Measurements from ENCODE around the gene CDT1.

CDT1 gene

GRCh38 chr16:88830783-88831182 is 27.2 kb downstream of the CDT1 start:
- DNase-seq (ENCODE audit: low read depth), result no peak
- H3K4me3 ChIP-seq (ENCODE audit: low read length), result no peak overlapping the region
- TF ChIP-seq, protein P1, sequence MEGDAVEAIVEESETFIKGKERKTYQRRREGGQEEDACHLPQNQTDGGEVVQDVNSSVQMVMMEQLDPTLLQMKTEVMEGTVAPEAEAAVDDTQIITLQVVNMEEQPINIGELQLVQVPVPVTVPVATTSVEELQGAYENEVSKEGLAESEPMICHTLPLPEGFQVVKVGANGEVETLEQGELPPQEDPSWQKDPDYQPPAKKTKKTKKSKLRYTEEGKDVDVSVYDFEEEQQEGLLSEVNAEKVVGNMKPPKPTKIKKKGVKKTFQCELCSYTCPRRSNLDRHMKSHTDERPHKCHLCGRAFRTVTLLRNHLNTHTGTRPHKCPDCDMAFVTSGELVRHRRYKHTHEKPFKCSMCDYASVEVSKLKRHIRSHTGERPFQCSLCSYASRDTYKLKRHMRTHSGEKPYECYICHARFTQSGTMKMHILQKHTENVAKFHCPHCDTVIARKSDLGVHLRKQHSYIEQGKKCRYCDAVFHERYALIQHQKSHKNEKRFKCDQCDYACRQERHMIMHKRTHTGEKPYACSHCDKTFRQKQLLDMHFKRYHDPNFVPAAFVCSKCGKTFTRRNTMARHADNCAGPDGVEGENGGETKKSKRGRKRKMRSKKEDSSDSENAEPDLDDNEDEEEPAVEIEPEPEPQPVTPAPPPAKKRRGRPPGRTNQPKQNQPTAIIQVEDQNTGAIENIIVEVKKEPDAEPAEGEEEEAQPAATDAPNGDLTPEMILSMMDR (conservative IDR thresholded peaks at IDR 0.05; ENCODE audit: low read depth, low read length), result no peak

DNA sequence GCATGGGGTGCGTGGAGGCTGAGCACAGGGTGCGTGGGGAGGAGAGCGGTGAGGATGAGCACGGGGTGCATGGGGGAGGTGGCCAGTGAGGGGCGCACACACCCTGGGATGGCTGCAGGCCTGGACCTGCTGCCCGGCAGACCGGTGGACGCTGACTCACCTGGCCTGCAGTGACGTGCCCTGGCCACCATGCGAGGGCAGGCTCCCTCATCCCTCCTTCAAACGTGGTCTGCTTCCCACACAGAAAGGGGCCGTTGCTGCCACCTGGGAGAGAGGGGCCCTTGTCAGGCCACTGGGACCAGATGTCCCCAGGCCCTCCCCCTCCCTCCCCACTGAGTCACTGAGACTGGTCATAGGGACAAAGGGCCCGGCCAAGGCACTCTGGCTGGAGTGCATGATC is 28.2 kb downstream of the CDT1 start:
- TF ChIP-seq, protein P1 (conservative IDR thresholded peaks at IDR 0.05; ENCODE audit: low read depth, low read length), result no peak
- DNase-seq (ENCODE audit: low read depth), result no peak
- no peak overlapping the region for H3K4me3 ChIP-seq (ENCODE audit: low read length)

GRCh38 chr16:88833086-88833485 is 29.5 kb downstream of the CDT1 start:
- no peak overlapping the region for H3K4me3 ChIP-seq (ENCODE audit: low read length)
- DNase-seq (ENCODE audit: low read depth), result no peak
- TF ChIP-seq, protein P1 (conservative IDR thresholded peaks at IDR 0.05; ENCODE audit: low read depth, low read length), result no peak

DNA sequence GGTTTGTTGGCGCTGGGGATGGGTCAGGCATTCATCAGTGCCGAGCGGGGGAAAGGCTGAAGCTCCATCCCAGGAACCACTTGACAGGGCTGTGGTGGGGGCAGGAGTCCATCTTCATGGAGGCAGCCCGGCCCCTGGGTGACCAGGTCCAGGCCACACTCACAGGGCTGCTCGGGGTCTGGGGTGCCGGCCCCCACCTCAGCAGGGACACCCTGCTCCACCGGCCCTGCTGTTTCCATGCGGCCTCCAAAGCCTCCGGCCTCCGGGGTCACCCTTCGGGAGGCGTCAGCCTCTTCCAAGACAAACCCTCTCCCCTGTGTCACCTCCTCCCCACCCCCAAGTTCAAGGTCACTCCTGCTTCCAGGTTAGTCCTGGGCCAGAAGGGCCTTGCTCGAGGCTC is 31.1 kb downstream of the CDT1 start:
- TF ChIP-seq, protein P1 (conservative IDR thresholded peaks at IDR 0.05; ENCODE audit: low read depth, low read length), result no peak
- no peak for DNase-seq (ENCODE audit: low read depth)
- no peak overlapping the region for H3K4me3 ChIP-seq (ENCODE audit: low read length)

DNA sequence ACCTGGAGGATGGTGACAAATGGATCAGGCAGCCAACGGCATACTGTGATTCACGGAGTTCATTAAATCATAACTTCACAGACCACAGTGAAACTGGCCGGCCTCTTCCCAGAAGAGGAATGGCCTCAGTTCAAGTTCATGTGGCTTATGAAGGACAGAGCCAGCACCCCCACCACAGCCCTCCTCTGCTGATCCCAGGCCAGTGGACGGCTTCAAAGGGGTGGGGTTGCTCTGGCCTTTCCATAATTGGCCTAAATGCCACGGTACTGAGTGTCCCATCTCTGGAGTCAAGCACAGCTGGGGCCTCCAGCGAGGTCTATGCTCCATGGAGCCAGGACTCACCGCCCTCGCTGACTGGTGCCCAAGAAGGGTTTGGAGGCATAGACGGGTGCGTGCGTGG is 31.8 kb downstream of the CDT1 start:
- H3K4me3 ChIP-seq (ENCODE audit: low read length), result no peak overlapping the region
- TF ChIP-seq, protein P1 (conservative IDR thresholded peaks at IDR 0.05; ENCODE audit: low read depth, low read length), result no peak
- no peak for DNase-seq (ENCODE audit: low read depth)

GRCh38 chr16:88835818-88836217 is 32.2 kb downstream of the CDT1 start:
- TF ChIP-seq, protein P1 (conservative IDR thresholded peaks at IDR 0.05; ENCODE audit: low read depth, low read length), result no peak
- no peak overlapping the region for H3K4me3 ChIP-seq (ENCODE audit: low read length)
- DNase-seq (ENCODE audit: low read depth), result no peak

DNA sequence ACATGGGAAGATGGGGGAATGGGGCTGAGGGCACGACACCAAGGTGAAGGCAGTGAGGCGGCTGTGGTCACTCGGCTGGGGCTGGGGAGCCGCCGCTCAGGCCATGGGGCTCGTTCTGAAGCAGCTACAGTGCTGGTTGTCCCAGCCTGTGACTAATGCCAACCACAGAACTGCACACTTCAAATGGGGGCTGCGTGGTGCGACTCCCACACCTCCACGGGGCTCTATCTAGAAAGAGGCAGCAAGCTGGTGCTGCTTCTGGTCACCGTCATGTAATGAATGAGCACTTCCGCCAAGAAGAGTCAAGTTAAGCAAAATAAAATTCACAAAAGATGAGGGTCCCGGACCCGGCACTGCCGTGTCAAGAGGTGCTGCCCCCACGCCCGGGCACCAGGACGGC is 33.2 kb downstream of the CDT1 start:
- no peak for DNase-seq (ENCODE audit: low read depth)
- H3K4me3 ChIP-seq (ENCODE audit: low read length), result no peak overlapping the region
- TF ChIP-seq, protein P1 (conservative IDR thresholded peaks at IDR 0.05; ENCODE audit: low read depth, low read length), result no peak

All from retinal pigment epithelial cell (primary cell).